H9 (cell line): ENCODE measurements around the gene CHCHD6. TPM values are rescaled to one million over a fixed set of nuclear protein-coding genes. Genes with fewer than 3 reads are reported as not detected.

ENCODE experiments used
- DNase-seq: peaks from one replicate; pipeline ENCODE4 v3.0.0-alpha.2; 2017
- H2AFZ ChIP-seq: one replicate; pipeline ENCODE4 v1.6.1; 2013; ENCODE audit warnings: mild to moderate bottlenecking, low read length, control low read depth, moderate library complexity
- H2AK5ac ChIP-seq: 2 replicates; pipeline ENCODE4 v1.6.1; 2013; ENCODE audit warnings: low read length, control low read depth, mixed read lengths; ENCODE audit not compliant: insufficient read length
- H2BK120ac ChIP-seq: one replicate; pipeline ENCODE4 v1.6.1; 2013; ENCODE audit warnings: low read depth, mild to moderate bottlenecking, low read length, control low read depth, inconsistent platforms; ENCODE audit not compliant: poor library complexity, severe bottlenecking
- H2BK12ac ChIP-seq: 2 replicates; pipeline ENCODE4 v1.6.1; 2013; ENCODE audit warnings: low read length, control low read depth, mixed read lengths, low read depth; ENCODE audit not compliant: insufficient read length
- H2BK15ac ChIP-seq: 2 replicates; pipeline ENCODE4 v1.6.1; 2013; ENCODE audit warnings: low read depth, low read length, control low read depth
- H2BK20ac ChIP-seq: one replicate; pipeline ENCODE4 v1.6.1; 2013; ENCODE audit warnings: low read depth, mild to moderate bottlenecking, low read length, control low read depth, inconsistent platforms; ENCODE audit not compliant: poor library complexity, severe bottlenecking
- H2BK5ac ChIP-seq: 2 replicates; pipeline ENCODE4 v1.6.1; 2013; ENCODE audit warnings: low read length, control low read depth, mixed read lengths; ENCODE audit not compliant: insufficient read length
- H3K14ac ChIP-seq: 2 replicates; pipeline ENCODE4 v1.6.1; 2013; ENCODE audit warnings: low read length, control low read depth; ENCODE audit not compliant: insufficient read depth
- H3K18ac ChIP-seq: 2 replicates; pipeline ENCODE4 v1.6.1; 2013; ENCODE audit warnings: low read depth, mild to moderate bottlenecking, mixed read lengths, low read length, control low read depth; ENCODE audit not compliant: insufficient read length
- H3K23ac ChIP-seq: 2 replicates; pipeline ENCODE4 v1.6.1; 2013; ENCODE audit warnings: low read length, control low read depth, mixed read lengths, low read depth; ENCODE audit not compliant: insufficient read length
- H3K23me2 ChIP-seq: 2 replicates; pipeline ENCODE4 v1.6.1; 2013; ENCODE audit warnings: low read depth, mild to moderate bottlenecking, mixed read lengths, low read length, control low read depth; ENCODE audit not compliant: insufficient read length, poor library complexity, severe bottlenecking
- H3K27ac ChIP-seq: 2 replicates; pipeline ENCODE4 v1.5.1; 2013; ENCODE audit warnings: low read length, control low read depth, mixed read lengths, low read depth; ENCODE audit not compliant: insufficient read length
- H3K27me3 ChIP-seq: 2 replicates; pipeline ENCODE4 v1.6.1; 2013; ENCODE audit warnings: low read length, control low read depth, inconsistent platforms; ENCODE audit not compliant: insufficient read depth
- H3K4ac ChIP-seq: 2 replicates; pipeline ENCODE4 v1.6.1; 2013; ENCODE audit warnings: low read depth, mild to moderate bottlenecking, control low read depth, inconsistent platforms, low read length, moderate library complexity
- H3K4me1 ChIP-seq: 2 replicates; pipeline ENCODE4 v1.6.1; 2013; ENCODE audit warnings: low read length, control low read depth, inconsistent platforms; ENCODE audit not compliant: insufficient read depth
- H3K4me2 ChIP-seq: 2 replicates; pipeline ENCODE4 v1.6.1; 2013; ENCODE audit warnings: low read length, control low read depth, mixed read lengths; ENCODE audit not compliant: insufficient read length, insufficient read depth
- H3K56ac ChIP-seq: 2 replicates; pipeline ENCODE4 v1.6.1; 2013; ENCODE audit warnings: low read depth, mild to moderate bottlenecking, mixed read lengths, low read length, control low read depth; ENCODE audit not compliant: insufficient read length
- H3K79me1 ChIP-seq: 2 replicates; pipeline ENCODE4 v1.6.1; 2013; ENCODE audit warnings: low read depth, mild to moderate bottlenecking, moderate library complexity, low read length, control low read depth, inconsistent platforms; ENCODE audit not compliant: insufficient read depth, poor library complexity, severe bottlenecking
- H3K79me2 ChIP-seq: 2 replicates; pipeline ENCODE4 v1.6.1; 2013; ENCODE audit warnings: low read length, control low read depth, inconsistent platforms; ENCODE audit not compliant: insufficient read depth
- H3K9ac ChIP-seq: 2 replicates; pipeline ENCODE4 v1.6.1; 2013; ENCODE audit warnings: low read length, control low read depth, mixed read lengths; ENCODE audit not compliant: insufficient read length; ENCODE audit errors: extremely low read depth
- H3K9me3 ChIP-seq: one replicate; pipeline ENCODE4 v1.6.1; 2013; ENCODE audit warnings: low read depth, low read length, inconsistent platforms; ENCODE audit not compliant: control insufficient read depth
- H3T11ph ChIP-seq: one replicate; pipeline ENCODE4 v1.6.1; 2013; ENCODE audit warnings: mild to moderate bottlenecking, low read length, control low read depth, inconsistent platforms
- H4K20me1 ChIP-seq: one replicate; pipeline ENCODE4 v1.6.1; 2013; ENCODE audit not compliant: control insufficient read depth, insufficient read length, insufficient read depth
- H4K5ac ChIP-seq: 2 replicates; pipeline ENCODE4 v1.6.1; 2013; ENCODE audit warnings: low read depth, mild to moderate bottlenecking, mixed read lengths, low read length, control low read depth; ENCODE audit not compliant: insufficient read length
- H4K8ac ChIP-seq: replicated peaks from 2 replicates; pipeline ENCODE4 v1.6.1; 2013; ENCODE audit warnings: low read length, control low read depth, mixed read lengths, low read depth; ENCODE audit not compliant: insufficient read length
- H4K91ac ChIP-seq: 2 replicates; pipeline ENCODE4 v1.6.1; 2013; ENCODE audit warnings: low read depth, mild to moderate bottlenecking, moderate library complexity, mixed read lengths, low read length, control low read depth; ENCODE audit not compliant: insufficient read length
- H3K27ac Mint-ChIP-seq, 3 experiments: 2 replicates in 2 of 3; 3 replicates in 1 of 3; pipeline ENCODE4 v1.8.0; 2020 to 2021; ENCODE audit warnings: mixed read lengths in 3 of 3, mild to moderate bottlenecking in 1 of 3, moderate library complexity in 1 of 3
- H3K27me3 Mint-ChIP-seq: 2 replicates; pipeline ENCODE4 v1.8.0; 2021; ENCODE audit warnings: low read depth, mild to moderate bottlenecking, moderate library complexity, mixed read lengths
- H3K36me3 Mint-ChIP-seq, 3 experiments: 2 replicates in 2 of 3; 3 replicates in 1 of 3; pipeline ENCODE4 v1.8.0; 2020 to 2021; ENCODE audit warnings: low read depth in 3 of 3, mixed read lengths in 3 of 3; ENCODE audit not compliant: insufficient read depth in 1 of 3
- H3K4me1 Mint-ChIP-seq, 2 experiments: 2 replicates each; pipeline ENCODE4 v1.8.0; 2020; ENCODE audit warnings: mixed read lengths in 2 of 2
- H3K4me3 Mint-ChIP-seq, 2 experiments: 2 replicates in 1 of 2; 3 replicates in 1 of 2; pipeline ENCODE4 v1.8.0; 2020 to 2021; ENCODE audit warnings: mild to moderate bottlenecking in 2 of 2, mixed read lengths in 2 of 2, moderate library complexity in 1 of 2
- H3K9me3 Mint-ChIP-seq, 2 experiments: 2 replicates in 1 of 2; 3 replicates in 1 of 2; pipeline ENCODE4 v1.8.0; 2020; ENCODE audit warnings: mild to moderate bottlenecking in 2 of 2, mixed read lengths in 2 of 2, moderate library complexity in 1 of 2
- WGBS: extraction: QIAGEN DNeasy Blood & Tissue Kit; methylation state at CpG from one replicate; pipeline ENCODE4 v1.1.7; 2013; ENCODE audit warnings: missing lambda C conversion rate, low lambda C conversion rate, mixed read lengths; ENCODE audit not compliant: insufficient read length; ENCODE audit errors: extremely low coverage; 5-methylcytosine and 5-hydroxymethylcytosine counted together
- total RNA-seq: library from RNA; stranded (reverse); gene quantifications from 2 replicates; pipeline ENCODE4 v1.2.1, GENCODE V29; 2021
- TF ChIP-seq, protein P1 (sequence below): fragments of 200-600 bp; sonication (generic); conservative IDR thresholded peaks from 3 replicates; pipeline ENCODE4 v1.8.0; 2021; ENCODE audit warnings: antibody characterized with exemption, mild to moderate bottlenecking

CHCHD6 gene
- total RNA-seq, 1 experiment from 2014 or later, result 34.2 TPM

- Histone ChIP-seq H3K14ac (no peak overlapping the region), H2AK5ac (no peak overlapping the region), H3K23ac (no peak overlapping the region), H3K27ac (no peak overlapping the region), H4K91ac (no peak overlapping the region), H3K4me2 (no peak overlapping the region), H3K56ac (no peak overlapping the region), H2BK5ac (no peak overlapping the region), H3K9ac (no peak overlapping the region), H4K5ac (no peak overlapping the region), H3T11ph (no peak overlapping the region), H3K23me2 (no peaks in the 10 kb centered on the region), H3K27me3 (no peaks in the 10 kb centered on the region), H2BK12ac (no peak overlapping the region), H3K18ac (no peak overlapping the region), H3K4me1 (no peaks in the 10 kb centered on the region), H3K79me2 (no peaks in the 10 kb centered on the region), H3K4ac (no peak overlapping the region), H2BK15ac (no peak overlapping the region), H3K9me3 (no peaks in the 10 kb centered on the region), H2BK20ac (no peak overlapping the region), H4K8ac (no peak overlapping the region), H2BK120ac (no peak overlapping the region), H2AFZ (no peak overlapping the region), H3K79me1 (no peaks in the 10 kb centered on the region), H4K20me1 (no peaks in the 10 kb centered on the region)
- no peaks in the 10 kb centered on the region for H3K9me3 Mint-ChIP-seq
- H3K27me3 Mint-ChIP-seq, result no peaks in the 10 kb centered on the region
- H3K36me3 Mint-ChIP-seq, result peaks cover 0 to 2% (median 0%) of the 10 kb centered on the region in 3 experiments; a peak in 2 of 7 replicates
- H3K27ac Mint-ChIP-seq, result no peak overlapping the region
- H3K4me3 Mint-ChIP-seq, result no peak overlapping the region
- no peak for DNase-seq
- WGBS, result no CpG with 5 or more reads among the region's 8 CpGs
- peaks cover 0 to 4% of the 10 kb centered on the region in 2 experiments; a peak in 2 of 4 replicates for H3K4me1 Mint-ChIP-seq
- TF ChIP-seq, protein P1, sequence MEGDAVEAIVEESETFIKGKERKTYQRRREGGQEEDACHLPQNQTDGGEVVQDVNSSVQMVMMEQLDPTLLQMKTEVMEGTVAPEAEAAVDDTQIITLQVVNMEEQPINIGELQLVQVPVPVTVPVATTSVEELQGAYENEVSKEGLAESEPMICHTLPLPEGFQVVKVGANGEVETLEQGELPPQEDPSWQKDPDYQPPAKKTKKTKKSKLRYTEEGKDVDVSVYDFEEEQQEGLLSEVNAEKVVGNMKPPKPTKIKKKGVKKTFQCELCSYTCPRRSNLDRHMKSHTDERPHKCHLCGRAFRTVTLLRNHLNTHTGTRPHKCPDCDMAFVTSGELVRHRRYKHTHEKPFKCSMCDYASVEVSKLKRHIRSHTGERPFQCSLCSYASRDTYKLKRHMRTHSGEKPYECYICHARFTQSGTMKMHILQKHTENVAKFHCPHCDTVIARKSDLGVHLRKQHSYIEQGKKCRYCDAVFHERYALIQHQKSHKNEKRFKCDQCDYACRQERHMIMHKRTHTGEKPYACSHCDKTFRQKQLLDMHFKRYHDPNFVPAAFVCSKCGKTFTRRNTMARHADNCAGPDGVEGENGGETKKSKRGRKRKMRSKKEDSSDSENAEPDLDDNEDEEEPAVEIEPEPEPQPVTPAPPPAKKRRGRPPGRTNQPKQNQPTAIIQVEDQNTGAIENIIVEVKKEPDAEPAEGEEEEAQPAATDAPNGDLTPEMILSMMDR, result no peak
Observed at GRCh38 chr3:126901631-126902030, 197.6 kb downstream of the CHCHD6 start.
